ENCODE data around the gene TSR3. TPM values are rescaled to one million over a fixed set of nuclear protein-coding genes. Genes with fewer than 3 reads are reported as not detected.

Gene TSR3
- total RNA-seq, 2 experiments from 2014 or later = 37.6 to 58.7 TPM

Other genes with a start within 250 kb of the TSR3 start
- gene CACNA1H, start 198.8 kb downstream of the TSR3 start, total RNA-seq = under 1 TPM; 0.86 to 0.98 TPM
- not detected for gene TPSG1, start 126.6 kb downstream of the TSR3 start, total RNA-seq
- not detected for gene TPSB2, start 121.7 kb downstream of the TSR3 start, total RNA-seq
- not detected for gene TPSAB1, start 111.2 kb downstream of the TSR3 start, total RNA-seq
- gene TPSD1, start 95.8 kb downstream of the TSR3 start, total RNA-seq = not detected
- gene UBE2I, start 42.2 kb downstream of the TSR3 start, total RNA-seq = 100 to 1,000 TPM; 251 to 358 TPM
- 1 to 10 TPM in 1 of 2 experiments, under 1 TPM in 1; 0.57 to 1.0 TPM for gene BAIAP3, start 18.2 kb downstream of the TSR3 start, total RNA-seq
- 10 to 100 TPM; 16.3 to 17.4 TPM for gene GNPTG, start 53 bp upstream of the TSR3 start, total RNA-seq
- 10 to 100 TPM; 31.3 to 32.8 TPM for gene UNKL, start 62.8 kb upstream of the TSR3 start, total RNA-seq
- gene UQCC4, start 68.9 kb upstream of the TSR3 start, total RNA-seq = 10 to 100 TPM; 11.9 to 15.5 TPM
- not detected for gene PERCC1, start 79.2 kb upstream of the TSR3 start, total RNA-seq
- 1 to 10 TPM in 1 of 2 experiments, under 1 TPM in 1; 0.70 to 1.6 TPM for gene CCDC154, start 92.7 kb upstream of the TSR3 start, total RNA-seq
- 10 to 100 TPM; 29.9 to 33.7 TPM for gene CLCN7, start 123.2 kb upstream of the TSR3 start, total RNA-seq
- not detected for gene PTX4, start 137.1 kb upstream of the TSR3 start, total RNA-seq
- gene TELO2, start 141.5 kb upstream of the TSR3 start, total RNA-seq = 10 to 100 TPM; 48.1 to 60.0 TPM
- 10 to 100 TPM; 12.6 to 17.5 TPM for gene TMEM204, start 181.8 kb upstream of the TSR3 start, total RNA-seq